Erythroblast (primary cell): ENCODE data around the gene MYL12A.
A peak's percentile ranks its signal among the peaks of the same experiment; 100 is the strongest.
"Not testable (repeated sequence)": the region's sequence is repeated elsewhere in the genome, so short reads cannot be mapped to it uniquely, and the experiment has no call there.

Experiments
- DNase-seq, 2 experiments: peaks; one replicate each; lab custom pipeline; 2025; lab: John Stamatoyannopoulos, UW
- GATA1 ChIP-seq: IDR thresholded peaks from 2 replicates; pipeline ENCODE4 v1.6.1; 2011; ENCODE audit warnings: low read depth, mild to moderate bottlenecking, control low read depth, low read length, moderate library complexity
- POLR2A ChIP-seq: IDR thresholded peaks from 2 replicates; pipeline ENCODE4 v1.6.1; 2011; ENCODE audit warnings: mild to moderate bottlenecking, low read length

Gene MYL12A

DNA sequence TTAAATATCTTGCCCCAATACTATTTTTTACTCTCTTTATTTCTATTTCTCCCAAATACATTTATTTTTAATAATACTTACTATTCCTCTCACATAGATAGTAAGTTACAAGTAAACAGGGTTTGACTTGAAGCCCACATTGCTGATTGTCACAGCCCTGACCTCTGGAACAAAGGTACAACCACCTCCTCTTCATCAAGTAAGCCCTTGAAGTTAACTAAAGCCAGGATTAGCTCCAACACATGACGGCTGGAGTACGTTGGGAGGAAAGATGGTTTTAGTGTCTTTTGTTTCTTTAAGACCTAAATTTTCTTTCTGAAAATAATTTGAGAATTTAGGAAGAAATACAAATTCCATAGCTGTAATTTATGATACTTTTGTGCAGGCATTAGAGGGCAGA, 28.8 kb upstream of the MYL12A start:
- no peak for DNase-seq
- no peak for TF ChIP-seq GATA1
- no peak for TF ChIP-seq POLR2A

DNA sequence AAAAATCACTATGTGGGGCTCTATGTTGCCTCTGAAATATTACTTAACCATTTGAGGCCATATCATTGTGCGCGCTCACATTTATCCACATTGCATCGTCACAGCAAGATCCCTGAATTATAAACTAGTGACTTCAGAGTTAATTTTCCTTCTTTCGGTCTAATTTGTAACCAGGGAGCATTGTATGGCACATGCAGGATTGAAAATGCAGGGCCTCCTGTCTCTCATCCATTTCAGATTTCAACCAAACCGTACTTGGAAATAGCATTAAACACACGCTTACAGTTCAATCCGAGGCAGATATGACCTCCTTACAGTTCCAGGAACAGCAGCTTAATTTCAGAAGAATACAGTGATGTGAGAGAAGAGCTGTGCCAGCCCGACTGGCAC, 28.4 kb upstream of the MYL12A start:
- TF ChIP-seq POLR2A (no peak), GATA1 (no peak)
- no peak for DNase-seq

DNA sequence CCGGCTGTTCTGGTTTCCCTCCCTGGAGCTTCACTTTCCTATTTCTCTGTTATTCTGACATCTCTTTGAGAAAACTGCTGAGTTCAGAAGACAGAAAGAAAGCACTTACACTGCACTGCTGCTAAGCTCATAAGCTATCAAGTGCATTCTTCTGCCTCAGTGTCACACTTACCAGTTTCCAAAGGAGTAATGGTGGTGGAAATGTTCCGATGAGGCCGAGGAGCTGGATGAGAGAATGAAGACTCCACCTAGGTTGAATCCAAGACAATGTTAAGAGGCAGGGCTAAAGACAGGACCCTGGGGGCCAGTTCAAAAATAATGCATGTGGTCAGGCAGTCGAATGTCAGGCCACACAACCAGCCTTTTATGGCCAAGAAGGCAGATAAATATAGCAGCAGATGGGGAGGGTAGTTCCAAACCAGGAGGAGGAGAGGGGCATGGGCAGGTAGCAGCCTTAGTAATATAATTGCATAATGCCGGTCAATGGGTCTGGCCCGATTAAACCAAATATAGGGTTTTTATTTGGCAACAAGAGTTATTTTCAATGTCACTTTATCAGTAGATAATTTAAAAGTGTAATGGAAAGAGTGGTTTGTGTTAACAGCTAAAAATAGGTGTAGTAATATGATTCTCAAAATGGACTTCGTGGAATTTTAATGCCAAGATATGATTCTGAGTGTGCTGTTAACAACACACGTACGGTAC, 27.8 kb upstream of the MYL12A start, which contains the start of gene MYOM1:
TSS of gene MYOM1 (minus strand) at position 338 of the 705 bp plus-strand sequence. CDS start 4,745 bp downstream, outside the sequence.
- TF ChIP-seq POLR2A = no peak
- TF ChIP-seq GATA1 = no peak
- DNase-seq = no peak

DNA sequence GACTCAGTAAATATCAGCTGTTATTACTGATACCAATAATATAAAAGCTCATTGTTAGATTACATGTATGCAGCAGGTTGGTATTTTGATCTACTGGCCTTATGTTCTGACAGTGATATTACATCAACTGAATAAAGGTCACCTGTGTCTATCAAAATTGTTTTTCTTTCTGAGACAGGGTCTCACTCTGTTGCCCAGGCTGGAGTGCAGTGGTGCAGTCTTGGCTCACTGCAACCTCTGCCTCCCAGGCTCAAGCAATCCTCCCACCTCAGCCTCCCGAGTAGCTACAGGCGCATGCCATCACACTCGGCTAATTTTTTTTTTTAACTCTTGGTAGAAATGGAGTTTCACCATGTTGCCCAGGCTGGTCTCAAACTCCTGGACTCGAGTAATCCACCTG, 26.7 kb upstream of the MYL12A start:
- DNase-seq = not testable (repeated sequence)

DNA sequence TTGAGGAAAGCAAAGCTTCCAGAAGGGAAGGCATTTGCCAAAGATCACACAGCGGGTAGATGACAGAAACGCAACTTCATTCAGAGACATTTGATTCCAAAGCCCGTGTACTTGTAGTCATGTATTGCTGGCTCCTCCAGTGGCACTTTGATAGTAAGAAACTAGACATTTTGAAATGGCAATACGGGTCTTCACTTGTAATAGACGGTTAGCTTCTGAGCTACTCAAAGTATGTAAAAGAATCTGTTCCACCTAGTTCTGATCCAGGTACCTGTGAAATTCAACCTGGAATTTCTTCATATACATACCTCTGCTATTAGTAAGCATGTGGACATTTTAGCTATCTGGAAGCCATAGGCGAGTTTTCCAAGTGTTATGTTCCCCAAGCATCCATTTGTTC, 26.1 kb upstream of the MYL12A start:
- no peak for DNase-seq
- TF ChIP-seq POLR2A = no peak
- no peak for TF ChIP-seq GATA1

DNA sequence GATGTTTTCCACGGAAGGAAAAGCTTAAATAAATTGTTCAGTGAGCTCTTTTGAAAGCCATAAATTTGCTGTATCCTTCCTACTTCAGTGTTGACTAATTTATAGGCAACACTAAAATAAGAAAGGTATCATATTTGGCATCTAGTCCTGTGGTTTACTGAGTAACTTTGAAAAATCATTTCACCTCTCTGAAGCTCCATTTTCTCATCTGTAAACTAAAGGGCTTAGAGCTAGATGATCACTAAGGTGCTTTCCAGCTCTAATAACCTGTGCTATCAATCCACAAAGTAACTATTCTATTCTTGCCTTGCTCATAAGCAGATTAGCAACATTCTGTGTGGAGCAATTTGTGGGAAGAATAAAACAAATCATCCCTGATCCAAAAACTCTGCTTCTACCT, 24.2 kb upstream of the MYL12A start:
- no peak for DNase-seq
- TF ChIP-seq POLR2A (no peak), GATA1 (no peak)

DNA sequence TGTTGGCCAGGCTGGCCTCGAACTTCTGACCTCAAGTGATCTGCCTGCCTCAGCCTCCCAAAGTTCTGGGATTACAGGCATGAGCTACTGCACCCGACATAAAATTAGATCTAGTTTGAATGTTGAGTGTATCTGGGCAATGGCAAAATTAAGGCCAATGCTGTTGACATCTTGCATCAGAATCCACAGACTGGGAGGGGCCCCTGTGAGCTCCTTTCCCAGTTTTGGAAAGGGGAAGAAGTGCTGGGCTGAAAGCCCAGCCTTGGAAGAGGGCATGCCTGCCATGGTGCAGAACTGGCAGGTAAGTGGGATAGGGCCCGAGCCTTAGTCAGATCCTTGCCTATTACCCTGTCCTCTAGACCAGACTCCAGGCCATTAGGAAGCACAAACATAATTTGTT, 23.4 kb upstream of the MYL12A start:
- TF ChIP-seq POLR2A (no peak), GATA1 (no peak)
- DNase-seq = no peak

DNA sequence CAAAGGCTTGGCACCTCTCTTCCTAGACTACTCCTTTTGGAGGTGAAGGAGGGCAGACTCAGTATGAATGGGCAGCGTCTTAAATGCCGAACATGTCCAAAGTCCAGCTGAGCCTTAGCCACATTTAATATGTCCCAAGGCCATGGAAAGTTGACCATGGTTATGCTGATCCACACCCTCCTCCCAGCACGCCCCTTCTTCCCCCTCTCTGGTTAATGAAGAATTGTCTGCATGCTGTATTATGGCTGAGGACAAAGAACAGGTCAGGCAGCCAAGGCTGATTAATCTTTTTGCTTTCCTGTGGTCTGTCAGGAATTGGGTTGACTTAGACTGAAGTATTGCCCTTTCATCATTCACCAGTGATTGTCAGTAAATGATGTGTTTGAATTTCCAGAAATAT, 22.0 kb upstream of the MYL12A start:
- TF ChIP-seq GATA1 = no peak
- TF ChIP-seq POLR2A = no peak
- DNase-seq = no peak

DNA sequence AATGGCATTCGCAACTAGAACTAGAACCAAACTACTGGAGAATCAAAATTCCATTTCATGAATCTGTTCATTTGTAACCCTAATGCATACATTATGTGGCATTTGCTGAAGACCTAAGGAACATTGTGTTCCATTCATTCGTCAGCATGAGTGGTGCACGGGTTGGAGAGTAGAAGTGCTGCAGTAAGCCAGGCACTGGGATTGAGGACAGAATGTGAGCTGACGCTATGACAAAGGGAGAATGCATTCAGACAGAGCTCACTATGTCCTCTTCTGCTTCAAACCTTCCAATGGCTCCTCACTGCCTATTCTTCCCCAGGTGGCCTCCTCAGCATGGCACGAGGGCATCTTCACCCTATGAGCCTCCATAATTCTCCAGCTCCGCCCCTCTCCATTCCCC, 21.6 kb upstream of the MYL12A start:
- no peak for DNase-seq
- TF ChIP-seq POLR2A = no peak
- TF ChIP-seq GATA1 = no peak

DNA sequence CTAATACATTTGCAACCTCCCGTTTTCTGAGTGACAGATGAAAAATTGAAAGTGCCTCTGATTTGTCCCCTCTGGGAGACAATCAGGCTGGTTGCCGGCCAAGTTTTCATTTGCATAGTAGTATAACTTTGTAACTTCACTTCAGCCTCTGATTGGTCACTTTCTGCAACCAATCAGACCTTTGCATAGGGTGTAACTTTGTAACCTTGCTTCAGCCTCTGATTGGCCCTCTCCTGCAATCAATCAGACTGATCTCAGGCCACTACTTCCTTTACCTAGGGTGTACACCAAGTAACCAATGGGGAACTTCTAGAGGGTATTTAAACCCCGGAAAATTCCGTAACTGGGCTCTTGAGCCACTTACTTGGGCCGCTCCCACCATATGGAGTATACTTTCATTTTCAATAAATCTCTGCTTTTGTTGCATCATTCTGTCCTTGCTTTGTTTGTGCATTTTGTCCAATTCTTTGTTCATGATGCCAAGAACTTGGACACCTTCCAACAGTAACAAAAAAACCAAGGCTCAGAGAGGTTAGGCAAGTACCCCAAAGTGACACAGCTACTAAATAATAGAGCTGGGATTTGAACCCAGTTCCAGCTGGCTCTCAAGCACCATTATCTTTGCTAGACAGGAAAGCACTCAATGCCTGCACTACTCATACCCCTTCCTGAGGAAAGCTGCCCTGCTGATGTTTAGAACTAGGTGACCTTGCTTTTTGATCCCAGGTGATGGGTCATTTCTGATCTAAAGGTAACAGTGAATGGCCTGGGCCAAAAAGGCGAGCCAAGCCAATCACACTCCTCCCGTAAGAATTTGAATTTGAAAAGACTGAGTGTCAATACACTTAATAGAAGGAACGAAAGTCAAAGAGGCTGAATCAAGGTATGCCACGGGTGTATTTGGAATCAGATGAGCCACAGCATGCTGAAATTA, 16.9 kb upstream of the MYL12A start:
- no peak for TF ChIP-seq GATA1
- TF ChIP-seq POLR2A = no peak

DNA sequence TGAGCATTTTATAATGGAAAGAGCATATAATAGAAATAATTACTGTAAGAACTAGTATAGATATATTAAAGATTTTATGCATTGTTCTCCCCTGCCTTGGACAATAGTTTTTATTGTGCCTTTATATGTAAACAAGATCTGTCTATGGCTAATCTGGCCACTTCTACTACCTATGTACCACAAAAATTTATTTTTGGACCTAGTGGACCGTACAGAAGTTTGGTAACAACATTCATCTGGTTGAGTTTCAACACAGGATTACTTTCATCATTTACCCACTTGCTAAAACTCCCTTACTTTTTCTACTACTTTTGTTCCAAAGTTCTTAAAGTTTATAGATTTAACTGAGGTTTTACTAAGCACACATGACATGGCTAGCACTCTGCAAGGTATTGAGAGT, 14.6 kb upstream of the MYL12A start:
- TF ChIP-seq GATA1 (no peak), POLR2A (no peak)
- no peak for DNase-seq

More for the DNA sequence above, 16.9 kb upstream of the MYL12A start:
- peak; percentile 27 to 42 for DNase-seq

DNA sequence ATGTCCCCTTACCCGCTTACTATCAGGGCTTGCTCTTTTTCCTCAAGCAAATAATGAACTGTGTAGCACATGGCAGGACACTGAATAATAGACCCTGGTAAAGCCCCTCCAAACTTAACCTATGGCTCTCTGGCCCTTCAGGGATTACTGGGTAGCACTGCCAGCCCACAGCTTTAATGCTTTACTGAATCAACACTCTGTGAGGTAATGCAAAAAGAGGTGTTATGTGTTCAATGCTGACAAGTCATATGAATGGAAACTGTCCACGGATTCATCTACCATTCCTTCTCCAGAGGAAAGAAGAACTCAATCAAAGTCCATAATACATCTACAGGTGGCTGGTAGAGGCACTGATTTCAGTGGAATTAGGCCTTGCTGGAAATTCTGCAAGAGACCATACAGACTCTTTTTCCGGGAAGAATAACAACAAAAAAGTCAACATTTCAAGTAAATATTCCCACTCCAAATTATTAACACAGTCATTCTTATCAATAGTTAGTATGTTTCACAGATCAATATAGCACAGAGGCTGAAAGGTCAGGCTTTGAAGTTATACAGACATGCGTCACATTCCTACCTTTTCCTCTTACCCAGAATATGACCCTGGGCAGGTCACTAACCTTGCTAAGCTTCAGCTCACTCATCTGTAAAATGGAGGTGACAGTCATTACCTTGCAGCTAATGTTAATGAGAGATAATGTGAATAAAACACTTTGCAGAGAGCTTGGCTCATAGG, 14.0 kb upstream of the MYL12A start:
- no peak for TF ChIP-seq POLR2A
- DNase-seq = no peak

DNA sequence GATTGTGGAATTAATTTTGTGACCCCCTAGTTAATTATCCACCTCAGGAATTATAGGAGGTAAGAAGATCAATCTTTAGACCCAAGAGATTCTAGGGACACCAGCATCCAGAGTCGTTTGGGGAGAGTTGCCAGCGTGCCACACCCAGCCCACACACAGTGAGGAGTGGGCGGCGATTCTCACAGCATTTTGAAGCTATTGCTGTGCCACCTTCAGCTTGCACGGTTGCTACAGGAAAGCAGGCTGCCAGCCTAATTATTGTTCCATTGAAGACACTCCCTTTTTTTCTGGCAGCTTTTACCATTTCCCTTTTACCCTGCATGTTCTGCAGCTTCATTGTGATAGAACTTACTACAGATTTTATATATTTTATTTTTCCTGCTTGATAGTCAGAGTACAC, 13.1 kb upstream of the MYL12A start:
- TF ChIP-seq GATA1 (no peak), POLR2A (no peak)
- DNase-seq = no peak

DNA sequence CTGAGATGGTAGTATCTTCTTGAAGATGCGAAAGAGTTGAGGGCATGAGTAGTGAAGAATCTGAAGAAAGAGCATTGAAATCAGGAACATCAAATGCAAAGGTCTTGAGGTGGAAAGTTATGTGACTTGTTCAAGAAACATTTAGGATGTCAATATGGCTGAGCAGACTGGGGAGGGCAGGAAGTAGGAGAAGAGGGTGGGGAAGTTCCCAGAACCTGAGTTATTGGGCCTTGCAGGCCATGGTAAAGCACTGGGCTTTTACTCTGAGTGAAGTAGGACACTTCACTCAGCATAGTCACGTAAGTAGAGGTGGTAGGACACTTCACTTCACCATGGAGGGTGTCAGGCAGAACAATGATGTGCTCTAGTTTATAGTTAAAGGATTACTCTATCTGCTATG, 11.8 kb upstream of the MYL12A start:
- TF ChIP-seq POLR2A (no peak), GATA1 (no peak)
- DNase-seq = no peak

DNA sequence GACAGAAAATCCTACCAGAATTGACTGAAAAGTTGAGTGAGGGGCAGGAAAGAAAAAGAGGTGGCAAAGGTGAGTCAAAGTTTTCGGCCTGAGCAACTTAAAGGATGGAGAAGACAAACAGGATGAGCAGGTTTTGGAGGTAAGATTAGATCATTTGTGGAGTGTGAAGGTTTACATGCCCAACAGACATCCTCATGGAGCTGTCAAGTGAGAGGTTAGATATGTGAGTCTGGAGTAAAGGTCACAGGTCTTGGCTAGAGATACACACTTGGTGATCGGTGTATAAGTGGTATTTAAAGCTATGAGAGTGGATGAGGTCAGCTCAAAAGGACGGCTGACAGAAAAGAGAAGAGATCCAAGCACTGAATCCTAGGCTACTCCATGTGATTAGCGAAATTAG, 11.1 kb upstream of the MYL12A start:
- TF ChIP-seq GATA1 = no peak
- DNase-seq = no peak
